A673 (cell line): ENCODE measurements around the gene FOXN3.

Experiments
- EZH2 ChIP-seq: fragments of 200-600 bp; sonication (generic); IDR thresholded peaks from 2 replicates; pipeline ENCODE4 v1.6.1; 2017; ENCODE audit warnings: borderline replicate concordance, low read depth, mild to moderate bottlenecking, mixed read lengths, antibody characterized with exemption, low read length; ENCODE audit not compliant: poor library complexity, severe bottlenecking
- TF ChIP-seq, protein P1 (sequence below): fragments of 300-800, 200-600 bp; sonication (generic); conservative IDR thresholded peaks from 2 replicates; pipeline ENCODE4 v1.5.1; 2017; ENCODE audit warnings: low read depth, mild to moderate bottlenecking, antibody characterized with exemption, low read length, moderate library complexity, mixed read lengths

DNA sequence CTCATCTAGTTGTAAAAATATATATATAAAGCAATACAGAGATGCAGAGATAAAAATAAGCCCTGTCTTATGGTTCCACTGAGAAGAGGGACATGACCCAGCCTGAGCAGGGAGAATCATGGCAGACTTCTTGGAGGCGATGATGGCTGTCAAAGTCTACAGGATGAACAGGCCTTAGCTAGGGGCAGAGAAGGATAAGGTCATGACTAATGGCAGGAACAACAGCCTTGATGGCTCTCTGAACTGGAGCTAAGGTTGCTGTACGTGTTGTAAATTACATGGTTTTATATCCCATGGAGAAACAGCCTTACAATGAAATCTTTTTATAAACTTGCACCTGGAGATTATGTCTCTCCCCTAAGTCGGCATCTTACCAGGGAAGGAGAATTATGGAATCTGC lies 32.4 kb downstream of the FOXN3 start:
- TF ChIP-seq, protein P1, sequence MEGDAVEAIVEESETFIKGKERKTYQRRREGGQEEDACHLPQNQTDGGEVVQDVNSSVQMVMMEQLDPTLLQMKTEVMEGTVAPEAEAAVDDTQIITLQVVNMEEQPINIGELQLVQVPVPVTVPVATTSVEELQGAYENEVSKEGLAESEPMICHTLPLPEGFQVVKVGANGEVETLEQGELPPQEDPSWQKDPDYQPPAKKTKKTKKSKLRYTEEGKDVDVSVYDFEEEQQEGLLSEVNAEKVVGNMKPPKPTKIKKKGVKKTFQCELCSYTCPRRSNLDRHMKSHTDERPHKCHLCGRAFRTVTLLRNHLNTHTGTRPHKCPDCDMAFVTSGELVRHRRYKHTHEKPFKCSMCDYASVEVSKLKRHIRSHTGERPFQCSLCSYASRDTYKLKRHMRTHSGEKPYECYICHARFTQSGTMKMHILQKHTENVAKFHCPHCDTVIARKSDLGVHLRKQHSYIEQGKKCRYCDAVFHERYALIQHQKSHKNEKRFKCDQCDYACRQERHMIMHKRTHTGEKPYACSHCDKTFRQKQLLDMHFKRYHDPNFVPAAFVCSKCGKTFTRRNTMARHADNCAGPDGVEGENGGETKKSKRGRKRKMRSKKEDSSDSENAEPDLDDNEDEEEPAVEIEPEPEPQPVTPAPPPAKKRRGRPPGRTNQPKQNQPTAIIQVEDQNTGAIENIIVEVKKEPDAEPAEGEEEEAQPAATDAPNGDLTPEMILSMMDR: no peak
- TF ChIP-seq EZH2: no peak
